HG02885 (cell line): Measurements from ENCODE around the gene KNCN.
A peak's percentile ranks its signal among the peaks of the same experiment; 100 is the strongest.

ENCODE experiments used
- ATAC-seq: cut with Tn5 transposase; IDR thresholded peaks from one replicate; pipeline ENCODE4 v1.9.1; 2021; ENCODE audit warnings: mild to moderate bottlenecking; ENCODE audit not compliant: unreplicated experiment, poor library complexity

KNCN gene

DNA sequence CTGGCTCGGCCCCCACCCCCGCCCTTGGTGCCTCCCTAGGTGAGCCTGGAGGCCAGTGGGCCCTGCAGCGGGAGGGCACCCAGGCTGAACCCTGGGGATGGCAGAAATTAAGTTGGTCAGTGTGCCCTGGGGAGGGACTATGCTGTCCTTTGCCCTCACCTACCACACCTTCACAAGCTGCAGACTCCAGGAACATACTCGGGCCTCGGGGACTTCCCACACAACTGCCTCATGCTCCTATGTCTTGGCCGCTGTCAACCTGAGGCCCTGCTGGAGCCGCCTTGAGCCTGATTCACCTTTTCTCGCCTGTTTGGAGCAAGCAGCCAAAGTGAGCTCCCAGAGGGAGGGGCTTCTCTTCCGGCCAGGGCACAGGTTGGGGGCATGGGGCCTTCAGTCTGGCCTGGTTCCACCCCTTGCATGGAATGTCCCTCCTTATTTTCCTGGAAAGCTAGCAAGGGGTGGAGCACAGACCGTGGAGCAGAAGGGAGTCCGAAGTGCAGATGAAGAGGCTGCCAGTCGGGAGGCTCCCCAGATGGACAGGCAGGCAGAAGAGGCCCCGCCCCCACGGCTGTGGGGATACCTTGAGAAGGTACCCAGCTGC lies 24.7 kb downstream of the KNCN start:
- no peak for ATAC-seq

DNA sequence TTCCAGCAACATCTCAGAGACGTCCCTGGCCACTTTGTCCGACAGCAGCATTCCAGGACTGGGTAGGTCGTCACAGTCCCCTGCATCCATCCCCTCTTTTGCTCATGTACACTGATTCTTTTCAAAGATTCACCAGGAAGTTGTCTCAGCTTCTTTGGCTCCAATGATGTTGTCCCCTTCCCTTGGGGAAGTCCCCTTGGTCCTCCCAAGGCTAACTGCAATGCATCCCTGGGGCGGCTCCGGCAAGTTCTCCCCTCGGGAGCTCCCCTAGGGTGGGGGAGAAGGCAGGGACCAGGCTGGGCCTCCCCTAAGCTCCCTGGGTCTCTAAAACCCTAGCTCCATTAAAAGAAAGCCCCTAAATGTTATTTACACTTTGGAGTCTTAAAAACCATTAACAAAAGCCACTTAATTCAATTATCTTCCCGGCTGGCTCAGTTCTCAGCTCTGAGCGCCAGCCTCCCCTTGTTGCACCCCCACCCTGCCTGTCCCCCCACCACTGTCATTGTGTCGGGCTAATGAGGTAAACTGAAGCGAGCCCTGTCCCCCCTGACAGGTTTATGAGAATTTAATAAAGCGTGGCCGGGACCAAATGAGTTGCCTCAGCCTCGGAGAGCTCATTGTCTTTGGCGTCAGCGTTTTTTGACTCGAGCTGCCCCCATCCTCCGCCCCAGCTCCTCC lies 25.3 kb downstream of the KNCN start:
- no peak for ATAC-seq

DNA sequence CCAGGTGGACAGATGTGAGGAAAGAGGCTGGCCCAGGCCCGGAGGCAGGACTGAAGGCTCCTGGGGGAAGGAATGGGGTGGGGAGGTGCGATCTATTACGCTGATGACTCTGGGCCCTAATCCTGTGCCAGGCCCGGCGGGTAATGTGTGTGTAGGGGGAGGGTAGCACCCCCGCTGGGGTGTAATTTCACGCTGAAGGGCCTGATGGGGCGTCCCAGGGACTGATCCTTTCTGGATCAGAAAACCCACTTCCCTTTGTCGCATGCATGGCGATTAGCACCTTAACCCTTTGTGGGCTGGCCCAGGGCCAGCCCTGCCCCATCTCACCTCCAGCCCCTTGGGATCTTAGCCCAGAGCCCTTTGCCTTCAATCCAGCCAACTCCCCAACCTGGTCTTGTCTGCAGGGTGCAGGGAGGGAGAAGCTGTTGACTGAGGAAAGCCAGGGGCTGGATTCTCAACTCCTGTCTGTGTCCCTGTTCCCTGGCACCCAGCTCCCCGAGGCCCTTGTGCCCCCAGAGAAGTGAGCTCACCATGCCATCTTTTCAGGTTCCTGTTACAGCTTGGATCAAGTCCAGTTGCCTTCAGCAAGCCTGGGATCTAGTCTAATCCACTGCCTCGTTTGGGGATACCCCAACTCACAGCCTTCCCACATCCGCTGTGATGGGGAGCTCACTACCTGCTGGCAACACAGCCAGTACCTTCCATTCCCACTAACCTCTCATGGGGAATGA lies 26.0 kb downstream of the KNCN start:
- no peak for ATAC-seq

DNA sequence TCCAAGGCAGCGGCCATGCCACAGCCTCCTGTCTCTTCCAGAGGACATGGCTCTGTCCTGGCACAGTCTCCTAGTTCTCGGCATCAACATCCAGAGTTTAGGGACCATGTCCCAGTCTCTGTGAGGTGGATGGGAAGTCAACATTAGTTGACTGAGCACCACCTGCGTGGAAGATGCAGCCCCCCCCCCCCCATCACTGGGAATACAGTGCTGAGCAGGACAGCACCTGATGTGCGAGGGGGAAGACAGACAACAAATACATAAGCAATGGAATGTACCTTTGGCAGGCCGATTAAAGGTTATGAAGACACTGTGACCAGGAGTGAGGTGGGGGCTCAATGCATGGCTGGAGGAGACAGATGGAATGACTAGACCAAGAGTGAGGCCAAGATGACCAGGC lies 26.6 kb downstream of the KNCN start:
- ATAC-seq: no peak

DNA sequence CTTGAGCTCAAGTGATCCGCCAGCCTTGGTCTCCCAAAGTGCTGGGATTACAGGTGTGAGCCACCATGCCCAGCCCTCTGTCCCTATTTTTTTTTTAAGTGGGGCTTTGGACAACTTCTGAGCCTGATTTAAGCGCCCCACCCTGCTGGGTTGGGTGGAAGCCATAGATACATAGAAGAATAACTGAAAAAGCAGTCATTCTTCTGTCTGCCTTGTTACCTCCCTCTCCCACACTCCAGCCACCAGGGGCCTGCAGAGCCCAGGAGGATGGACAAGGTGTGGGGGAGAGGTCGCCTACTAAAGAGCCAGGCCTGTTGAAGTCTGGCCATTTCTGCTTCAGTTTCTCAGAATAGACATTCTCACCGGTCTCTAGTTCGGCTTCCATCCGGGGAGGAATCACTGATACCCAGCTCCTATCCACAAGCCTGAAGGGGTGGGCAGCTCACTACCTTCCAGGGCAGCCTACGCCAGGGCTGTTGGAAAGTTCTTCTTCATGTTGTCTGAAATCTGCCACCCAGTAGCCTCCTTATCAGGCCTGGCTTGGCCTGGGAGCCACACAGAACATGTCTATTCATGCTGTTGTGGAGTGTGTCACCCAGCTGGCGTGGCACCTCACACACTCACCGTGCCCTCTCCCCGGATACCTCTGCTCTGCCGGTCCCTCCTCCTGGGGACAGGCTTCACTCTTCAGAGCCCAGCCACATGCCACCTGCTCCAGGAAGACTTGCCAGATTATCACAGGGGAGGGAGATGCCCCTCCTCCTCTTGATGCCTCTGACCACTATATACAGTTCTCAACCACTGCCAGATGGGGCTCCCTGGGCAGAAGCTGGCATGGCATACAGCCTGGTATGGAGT lies 27.7 kb downstream of the KNCN start:
- ATAC-seq: no peak

DNA sequence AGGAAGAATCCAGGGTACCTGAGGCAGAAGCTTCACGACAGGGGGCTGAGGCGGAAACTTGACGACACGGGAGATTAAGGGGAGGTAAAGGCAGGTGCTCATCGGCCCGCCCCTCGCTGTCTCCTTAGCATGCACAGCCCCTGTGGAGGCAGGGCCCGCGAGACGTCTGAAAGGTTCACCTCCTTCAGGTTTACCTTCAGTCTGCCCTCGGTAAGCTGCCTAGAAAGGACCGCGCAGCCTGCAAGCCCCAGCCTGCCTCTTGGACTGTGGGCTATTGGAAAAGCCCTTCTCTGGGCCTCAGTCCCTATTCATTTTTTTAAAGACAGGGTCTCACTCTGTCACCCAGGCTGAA lies 28.5 kb downstream of the KNCN start:
- no peak for ATAC-seq

DNA sequence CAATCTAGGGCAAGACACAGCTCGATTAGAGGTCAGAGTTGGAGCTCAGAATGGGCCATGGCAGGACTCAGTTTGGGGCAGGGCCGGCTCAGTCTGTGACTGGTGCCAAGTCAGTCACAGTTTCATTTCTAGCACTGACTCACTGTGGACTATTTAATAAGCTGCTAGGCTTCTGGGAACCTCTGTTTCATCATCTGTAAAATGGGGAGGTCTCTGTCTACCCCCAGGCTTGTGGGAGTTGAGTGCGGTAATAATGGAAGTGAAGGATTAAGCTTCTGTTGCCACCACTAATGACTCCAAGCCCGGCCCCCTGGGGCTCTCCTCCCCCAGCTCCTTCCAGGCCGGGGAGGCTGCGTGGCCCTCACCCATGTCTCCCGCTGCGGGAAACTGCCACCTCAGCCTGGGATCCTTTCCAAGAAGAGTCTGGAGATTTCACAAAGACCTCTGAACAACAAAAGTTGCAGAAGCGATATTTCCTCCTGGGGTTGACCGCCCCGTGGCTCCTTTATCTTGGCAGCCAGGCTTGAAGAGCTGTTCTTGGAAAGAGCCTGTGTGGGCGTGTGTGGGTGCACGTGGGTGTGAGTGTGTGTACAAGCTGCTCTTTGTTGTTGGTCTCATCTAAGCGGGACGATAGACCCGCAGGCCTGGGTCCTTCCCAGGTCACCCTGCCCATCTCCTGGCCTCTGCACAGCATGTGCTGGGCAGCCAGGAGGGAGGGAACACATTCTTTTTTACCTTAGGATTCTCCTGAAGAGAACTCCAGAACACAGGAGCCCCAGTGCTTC lies 29.1 kb downstream of the KNCN start:
- ATAC-seq: peak; percentile 64

DNA sequence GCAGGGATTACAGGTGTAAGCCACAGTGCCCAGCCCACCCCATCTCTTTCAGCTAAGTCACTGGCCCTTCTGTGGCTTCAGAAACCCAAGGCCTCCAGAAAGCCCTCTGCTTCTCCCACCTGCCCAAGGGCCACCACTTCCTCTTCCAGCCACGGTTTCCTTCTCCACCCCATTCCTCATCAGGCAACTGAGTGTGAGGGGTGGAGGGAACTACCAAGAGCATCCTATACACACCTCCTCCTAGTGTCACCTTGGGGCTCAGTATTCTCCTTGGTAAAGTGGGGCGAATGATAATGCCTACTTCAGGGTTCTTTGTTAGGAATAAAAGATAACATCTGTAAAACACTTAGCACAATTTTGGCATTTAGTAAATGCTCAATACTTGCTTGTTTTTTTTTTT lies 30.0 kb downstream of the KNCN start:
- ATAC-seq: no peak

DNA sequence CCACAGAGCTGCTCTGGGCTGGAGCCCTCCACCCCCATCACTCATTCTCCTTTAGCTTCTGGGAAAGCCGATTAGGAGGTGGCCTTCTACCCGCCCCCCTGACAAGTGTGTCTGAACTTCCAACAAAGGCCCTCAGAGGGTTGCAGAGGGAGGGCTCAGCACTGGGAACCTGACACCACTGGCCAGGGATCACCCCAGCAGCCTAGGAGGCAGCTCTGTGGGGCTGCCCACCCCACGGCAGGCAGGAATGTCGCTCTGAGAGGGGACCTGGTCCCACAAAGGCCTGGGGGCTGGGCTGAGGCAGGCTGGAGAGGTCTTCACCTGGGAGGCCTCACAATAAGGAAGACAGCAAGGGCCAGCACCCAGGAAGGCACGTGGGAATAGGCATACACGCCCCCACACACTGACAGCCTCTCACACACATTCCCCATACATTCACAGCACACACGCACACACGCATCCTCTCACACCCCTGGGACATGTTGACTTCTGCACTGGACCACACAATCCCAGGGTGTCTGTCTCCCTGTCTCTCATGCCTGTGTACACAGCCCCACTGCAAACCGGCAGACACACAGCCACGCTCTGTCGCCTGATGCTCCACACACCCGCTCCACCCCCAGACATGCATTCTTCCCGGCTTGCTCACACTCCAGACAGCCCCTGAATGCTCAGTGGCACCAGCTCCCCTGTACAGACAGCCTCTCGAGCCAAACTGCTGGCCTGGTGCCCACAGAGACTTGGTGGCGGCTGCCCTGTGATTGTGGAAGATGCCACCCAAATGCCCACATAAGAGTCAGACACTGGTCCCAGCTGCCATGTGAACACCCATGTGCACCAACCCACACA lies 31.2 kb downstream of the KNCN start:
- ATAC-seq: no peak

DNA sequence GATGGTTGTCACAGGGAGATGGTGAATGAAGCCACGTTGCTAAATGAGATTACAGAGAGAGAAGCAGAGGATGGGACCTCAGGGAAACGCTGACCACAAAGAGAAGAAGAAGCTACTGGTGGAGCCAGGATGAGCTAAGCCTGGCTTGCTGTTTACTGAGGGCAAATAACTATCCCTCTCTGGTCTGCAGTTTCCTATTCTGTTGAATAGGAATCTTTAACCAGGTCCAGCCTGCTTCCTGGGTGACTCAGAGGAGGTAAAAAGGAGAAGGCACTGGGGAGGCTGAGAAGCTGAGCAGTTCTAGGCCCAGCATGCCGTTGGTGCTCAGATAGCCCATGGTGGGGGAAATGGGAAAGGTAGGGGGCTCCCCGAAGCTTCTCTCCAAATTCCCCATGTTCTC lies 32.2 kb downstream of the KNCN start:
- no peak for ATAC-seq

DNA sequence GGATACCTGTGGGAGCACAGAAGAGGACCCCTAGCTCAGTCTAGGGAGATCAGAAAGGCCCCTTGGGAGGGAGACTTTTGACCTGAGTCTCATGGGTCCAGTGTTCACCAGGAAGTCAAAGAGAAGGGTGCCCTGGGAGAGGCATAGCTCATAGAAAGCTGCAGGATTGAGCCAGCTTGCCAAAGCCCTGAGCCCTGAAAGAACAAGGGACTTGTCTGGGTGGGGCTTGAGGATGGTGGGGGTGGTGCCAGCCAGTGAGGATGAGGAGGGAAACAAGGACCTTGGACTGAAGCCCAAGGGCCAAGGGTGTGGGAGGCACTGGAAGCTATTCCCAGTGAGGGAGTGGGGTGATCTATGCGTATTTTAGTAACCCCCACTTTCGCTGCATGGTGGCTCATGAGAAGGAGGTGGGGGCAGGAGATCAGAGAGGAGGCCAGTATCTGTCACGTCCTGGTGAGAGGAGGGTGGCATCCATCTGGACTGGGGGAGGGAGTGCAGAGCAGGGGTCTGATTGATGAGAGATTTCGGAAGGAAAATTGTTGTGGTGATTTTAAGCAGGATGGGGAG lies 33.4 kb downstream of the KNCN start:
- ATAC-seq: no peak

DNA sequence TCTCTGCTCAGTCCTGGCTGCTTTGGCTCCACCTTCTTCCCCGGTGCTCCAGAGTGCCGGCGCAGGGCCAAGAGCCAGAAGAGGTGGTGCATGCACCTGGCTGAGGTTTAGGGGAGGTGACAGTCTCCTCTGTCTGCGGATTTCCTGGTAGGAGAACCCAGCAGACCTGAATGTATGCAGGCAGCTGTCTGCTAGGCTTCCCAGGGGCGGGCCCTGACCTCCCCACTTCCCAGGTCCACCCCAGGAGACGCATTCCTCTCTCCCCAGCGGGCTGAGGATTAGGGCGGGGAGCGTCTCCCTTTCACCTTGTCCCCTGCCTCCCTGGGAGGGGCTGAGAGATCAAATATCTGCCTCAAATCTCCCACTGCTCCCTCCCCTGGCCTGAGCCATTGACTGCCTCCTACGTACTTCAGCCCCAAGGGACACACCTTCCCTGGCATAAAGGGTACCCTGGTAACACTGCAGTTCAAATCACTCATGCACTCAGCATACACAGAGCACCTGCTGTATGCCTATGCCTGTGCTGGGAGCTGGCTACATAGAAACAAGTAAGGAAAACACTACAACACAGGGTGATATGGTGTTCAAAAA lies 34.3 kb downstream of the KNCN start:
- ATAC-seq: no peak

DNA sequence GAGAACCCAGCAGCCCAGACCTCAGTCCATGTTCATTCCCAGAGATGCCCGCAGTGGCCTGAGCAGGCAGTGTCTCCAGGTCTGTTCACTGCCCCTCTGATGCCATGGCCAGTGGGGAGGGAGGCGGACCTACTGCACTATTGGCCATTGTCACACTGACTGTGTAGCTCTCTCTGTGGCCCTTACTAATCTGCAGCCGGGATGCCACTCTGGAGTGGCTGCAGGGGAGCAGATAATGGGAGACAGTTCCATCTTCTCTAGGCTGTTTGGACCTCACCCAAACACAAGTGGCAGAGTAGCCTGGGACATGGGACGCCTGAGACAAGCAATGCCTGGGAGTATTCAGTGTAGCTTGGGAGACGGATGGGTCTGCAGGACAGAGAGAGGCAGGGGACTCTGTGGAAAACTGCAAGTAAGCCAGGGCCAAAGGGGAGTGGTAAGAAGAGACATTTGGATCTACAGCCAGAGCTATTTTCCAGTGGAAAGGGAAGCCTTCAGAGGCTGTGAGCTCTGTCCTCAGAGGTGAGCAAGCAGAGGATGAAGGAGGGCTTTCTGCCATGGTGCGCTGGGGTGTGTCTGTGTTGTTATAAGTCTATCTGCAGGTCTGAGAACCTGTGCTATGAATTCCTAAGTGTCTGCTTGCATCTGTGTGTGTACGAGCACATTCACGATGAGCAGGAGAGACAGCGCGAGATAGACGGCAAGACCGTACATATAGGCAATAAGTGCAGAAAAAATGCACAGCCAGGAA lies 35.1 kb downstream of the KNCN start:
- no peak for ATAC-seq

DNA sequence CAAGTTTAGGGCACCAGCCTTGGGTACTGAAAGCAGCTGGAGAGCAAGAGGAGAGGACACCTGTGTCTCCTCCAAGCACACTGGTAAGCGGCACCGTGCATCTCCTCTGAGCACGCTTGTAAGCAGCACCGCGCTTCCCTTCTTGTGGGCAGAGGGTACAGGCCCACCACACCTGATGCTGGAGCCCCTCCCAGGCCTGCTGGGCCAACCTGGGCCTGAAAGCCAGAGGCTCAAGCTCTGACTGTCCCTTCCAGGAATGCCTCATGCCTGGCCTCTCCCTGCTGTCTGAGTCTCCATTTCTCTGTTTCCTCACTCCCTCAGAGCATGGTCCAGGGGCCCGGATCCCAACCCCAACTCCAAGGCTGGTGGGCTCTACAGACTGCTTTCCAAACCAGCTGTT lies 35.9 kb downstream of the KNCN start:
- no peak for ATAC-seq

DNA sequence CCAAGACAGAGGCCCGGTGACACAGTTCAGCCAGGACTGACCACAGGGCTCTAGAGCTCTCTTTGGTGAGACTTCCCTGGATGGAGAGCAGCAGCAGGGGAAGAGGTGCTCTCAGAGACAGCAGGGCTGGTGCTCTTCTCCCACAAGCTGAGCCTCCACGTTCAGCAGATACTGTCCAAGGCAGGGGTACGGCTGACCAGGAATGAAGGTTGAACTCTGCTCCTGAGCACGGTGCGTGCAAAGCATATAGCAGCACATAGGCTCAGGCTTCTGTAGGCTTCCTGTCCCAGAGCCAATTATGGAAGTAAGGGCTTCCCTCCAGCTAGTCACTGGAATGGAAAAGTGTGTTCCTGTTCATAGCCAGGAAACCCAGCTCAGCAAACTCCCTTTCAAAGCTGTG lies 37.9 kb downstream of the KNCN start:
- ATAC-seq: no peak

DNA sequence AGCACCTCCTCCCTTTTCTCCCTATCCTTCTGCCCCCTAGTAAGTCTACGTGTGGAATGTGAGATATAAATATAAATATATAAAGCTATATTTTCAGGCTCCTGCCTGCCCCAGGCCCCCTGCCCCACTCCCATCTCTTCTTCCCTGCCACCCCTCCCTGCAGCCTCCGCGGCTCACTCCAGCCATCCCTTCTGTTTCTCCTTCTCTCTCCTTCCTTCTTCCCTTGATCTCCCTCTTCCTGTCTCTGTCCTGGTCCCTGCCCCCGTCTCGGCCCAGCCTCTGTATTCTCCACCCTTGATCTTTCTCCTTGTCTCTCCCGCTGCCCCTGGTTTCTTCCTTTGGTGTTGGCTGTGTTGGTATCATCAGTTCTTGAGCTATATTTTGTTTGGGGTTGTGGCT lies 38.7 kb downstream of the KNCN start:
- no peak for ATAC-seq

DNA sequence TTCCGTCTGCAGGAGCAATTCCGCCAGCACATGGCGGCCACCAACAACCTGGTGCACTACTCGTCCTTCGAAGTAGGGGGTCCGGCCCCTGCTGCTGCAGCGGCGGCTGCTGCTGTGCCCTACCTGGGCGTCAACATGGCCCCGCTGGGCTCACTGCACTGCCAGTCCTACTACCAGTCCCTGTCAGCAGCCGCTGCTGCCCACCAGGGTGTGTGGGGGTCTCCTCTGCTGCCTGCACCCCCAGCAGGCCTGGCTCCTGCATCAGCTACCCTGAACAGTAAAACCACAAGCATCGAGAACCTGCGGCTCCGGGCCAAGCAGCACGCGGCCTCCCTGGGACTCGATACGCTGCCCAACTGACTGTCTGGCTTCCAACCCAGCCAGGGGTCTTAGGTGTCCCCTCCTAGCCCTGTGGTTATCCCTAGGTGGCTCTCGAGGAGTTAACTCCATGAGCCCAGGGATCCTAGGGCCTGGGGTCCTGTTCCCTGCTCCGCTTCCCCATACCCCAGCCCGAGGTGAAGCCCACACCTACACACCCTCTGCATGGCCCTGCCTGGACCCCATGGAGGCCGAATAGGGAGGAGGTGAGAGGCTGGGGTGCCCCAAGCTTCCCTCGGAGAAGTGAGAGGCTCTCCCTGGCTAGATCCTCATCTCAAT lies 39.2 kb downstream of the KNCN start:
- no peak for ATAC-seq

DNA sequence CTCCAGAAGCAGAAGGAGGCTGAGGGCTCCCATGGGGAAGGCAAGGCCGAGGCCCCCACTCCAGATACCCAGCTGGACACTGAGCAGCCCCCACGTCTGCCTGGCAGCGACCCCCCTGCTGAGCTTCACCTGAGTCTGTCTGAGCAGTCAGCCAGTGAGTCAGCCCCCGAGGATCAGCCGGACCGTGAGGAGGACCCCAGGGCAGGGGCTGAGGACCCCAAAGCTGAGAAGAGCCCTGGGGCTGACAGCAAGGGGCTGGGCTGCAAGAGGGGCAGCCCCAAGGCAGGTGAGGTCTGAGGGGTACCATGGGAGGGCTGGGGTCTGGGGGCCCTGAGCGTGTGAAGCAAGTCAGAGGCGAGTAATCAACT lies 40.5 kb downstream of the KNCN start:
- ATAC-seq: no peak
